Renal pelvis (tissue), 4 donors: ENCODE measurements around the gene TANC1. TPM values are rescaled to one million over a fixed set of nuclear protein-coding genes. Genes with fewer than 3 reads are reported as not detected.

Source experiments
- DNase-seq: peaks from one replicate; pipeline ENCODE4 v3.0.0-alpha.2; 2013
- polyA plus RNA-seq, 3 donors: library from polyadenylated mRNA; unstranded; fragments of 120-200 nt; gene quantifications; one replicate each; pipeline ENCODE4 v1.2.1, GENCODE V29; 2013; ENCODE audit not compliant: insufficient read length in 3 of 3

TANC1 gene
- polyA plus RNA-seq, 3 donors, result 50.7 to 64.4 (median 54.9) TPM

- no peak for DNase-seq
Observed at GRCh38 chr2:159217676-159218075, 249.2 kb downstream of the TANC1 start.

DNA sequence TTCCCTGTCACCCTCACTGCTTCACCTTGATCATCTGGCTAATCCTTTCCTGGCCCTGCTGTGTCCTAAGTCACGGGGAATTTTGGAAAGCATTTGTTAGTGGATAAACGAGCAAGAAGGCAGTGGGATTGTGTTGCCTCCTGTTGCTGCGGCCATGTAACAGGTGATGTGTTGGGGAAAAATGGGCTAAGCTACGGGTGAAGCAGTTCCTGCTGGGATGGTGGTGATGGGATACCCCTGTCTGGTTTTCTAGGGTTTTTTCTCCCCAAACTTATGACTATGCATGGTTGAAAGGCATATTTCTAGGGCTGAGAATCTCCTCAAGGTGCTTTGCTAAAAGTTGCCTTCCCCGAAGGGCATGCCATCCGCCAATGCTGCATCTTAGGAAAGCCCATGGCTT, 249.9 kb downstream of the TANC1 start:
- no peak for DNase-seq

- no peak for DNase-seq
Observed at GRCh38 chr2:159219394-159219998, 251.1 kb downstream of the TANC1 start.

DNA sequence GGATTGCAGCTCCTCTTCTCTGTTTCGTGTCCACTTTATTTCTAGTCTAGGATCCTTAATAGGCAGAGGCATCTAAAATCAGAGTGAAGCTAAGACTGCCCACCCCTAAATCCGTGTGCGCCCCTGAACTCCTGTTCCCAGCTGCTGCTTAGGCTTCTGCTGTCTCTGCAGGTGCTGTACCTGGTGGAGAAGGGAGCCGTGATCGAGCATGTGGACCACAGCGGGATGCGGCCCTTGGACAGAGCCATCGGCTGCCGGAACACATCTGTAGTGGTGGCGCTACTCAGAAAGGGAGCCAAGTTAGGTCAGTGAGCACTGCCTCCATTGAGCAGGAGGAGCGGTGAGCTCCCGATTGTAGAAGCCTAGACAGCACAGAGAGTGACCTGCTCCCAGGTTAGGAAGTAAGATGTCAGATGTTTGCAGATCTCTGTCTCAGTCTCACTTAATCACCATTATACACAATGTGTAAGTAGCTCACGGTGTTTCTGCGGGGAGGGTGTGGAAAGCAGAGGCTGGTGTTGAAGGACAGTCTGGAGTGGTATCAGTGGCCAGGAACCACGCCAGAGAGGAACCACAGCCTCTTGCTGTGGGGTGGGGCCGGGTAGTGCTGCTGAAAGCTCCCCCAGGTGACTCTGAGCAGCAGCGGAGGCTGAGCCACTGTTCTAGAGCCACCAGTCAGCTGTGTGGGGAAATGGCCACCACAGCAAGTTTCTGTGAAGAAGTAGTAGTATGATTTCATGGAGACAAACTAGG, 255.8 kb downstream of the TANC1 start:
- no peak for DNase-seq

DNA sequence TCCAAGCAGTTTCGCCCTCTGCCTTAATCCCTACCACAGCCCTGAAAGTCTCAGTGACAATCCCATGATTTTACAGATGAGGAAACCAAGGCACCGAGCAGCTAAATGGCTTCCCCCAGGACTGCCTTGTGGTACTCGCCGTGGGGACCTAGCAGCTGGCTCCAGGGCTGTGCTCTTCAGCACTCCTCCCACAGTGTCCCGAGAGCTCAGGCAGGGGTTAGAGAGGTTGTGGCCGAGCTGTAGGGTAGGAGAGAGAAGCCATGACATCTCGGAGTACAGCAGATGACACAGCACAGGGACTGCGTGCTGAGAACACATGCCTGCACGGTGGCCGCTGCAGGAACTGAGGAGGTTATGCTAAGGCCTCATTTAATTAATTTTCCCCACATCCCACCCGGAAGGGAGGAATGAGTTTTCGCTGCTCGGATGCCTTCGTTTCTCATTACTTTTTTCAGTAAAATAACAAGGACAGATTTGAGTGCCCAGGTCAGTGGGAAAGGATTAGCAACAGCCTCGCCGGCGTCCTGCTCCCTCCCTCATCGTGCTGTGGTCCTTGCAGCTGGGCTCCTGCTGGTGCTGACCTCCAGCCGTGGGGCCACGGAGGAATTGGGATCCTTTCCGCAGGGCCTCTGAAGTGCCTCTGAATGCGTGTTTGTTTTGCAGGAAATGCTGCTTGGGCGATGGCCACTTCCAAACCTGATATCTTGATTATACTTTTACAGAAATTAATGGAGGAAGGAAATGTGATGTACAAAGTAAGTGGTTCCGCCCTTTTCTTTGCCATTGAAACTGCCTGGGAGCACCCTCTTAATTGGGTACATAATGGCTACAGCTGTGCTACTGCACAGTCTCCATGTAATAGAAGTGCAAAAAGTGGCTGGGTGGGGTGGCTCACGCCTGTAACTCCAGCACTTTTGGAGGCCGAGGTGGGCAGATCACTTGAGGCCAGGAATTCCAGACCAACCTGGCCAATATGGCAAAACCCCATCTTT, 256.9 kb downstream of the TANC1 start:
- peak; percentile 50 for DNase-seq

DNA sequence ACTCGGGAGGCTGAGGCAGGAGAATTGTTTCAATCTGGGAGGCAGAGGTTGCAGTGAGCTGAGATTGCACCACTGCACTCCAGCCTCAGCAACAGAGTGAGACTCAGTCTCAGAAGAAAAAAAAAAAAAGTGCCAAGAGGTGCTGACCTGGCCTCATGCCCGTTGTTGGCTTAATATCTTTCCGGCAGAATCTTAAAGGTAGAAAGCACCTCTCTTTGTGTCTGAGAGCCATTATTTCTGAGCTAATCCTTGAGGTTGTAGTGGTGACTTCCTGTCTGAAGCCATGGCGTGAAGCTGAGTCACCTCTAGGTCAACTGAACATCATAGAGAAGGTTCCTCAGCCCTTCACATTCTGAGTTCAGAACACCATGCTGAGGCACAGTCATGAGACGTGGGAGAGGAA, 257.6 kb downstream of the TANC1 start:
- DNase-seq, result no peak

GRCh38 chr2:159226608-159227385, 258.4 kb downstream of the TANC1 start:
- no peak for DNase-seq

- no peak for DNase-seq
Observed at GRCh38 chr2:159227467-159227866, 259.0 kb downstream of the TANC1 start.

DNA sequence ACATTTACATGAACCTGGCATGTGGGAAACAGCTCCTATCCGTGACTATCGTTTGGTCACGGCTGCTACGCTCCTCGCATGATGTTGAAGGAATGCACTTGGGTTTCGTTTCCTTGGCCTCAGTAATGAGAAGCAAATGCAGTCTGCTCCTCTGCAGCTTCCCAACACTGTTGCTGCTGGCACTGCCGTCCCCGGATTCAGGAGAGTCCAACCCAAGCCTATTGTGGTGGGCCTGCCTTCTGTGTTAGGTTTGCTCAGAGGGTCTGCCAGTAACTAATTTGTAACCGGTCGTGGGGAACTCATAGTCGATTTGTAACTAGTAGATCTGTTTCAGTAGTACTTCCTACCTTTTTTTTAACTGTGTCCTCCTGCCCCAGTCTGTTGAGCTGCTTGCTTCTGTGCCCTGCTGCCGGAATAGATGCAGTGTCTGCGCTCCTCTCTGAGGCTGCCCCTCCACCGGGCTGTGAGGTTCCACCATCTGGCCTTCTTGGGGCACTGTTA, 259.7 kb downstream of the TANC1 start:
- DNase-seq, result no peak

- DNase-seq, result no peak
Observed at GRCh38 chr2:159229476-159230144, 261.2 kb downstream of the TANC1 start.

- no peak for DNase-seq
Observed at GRCh38 chr2:159230145-159230877, 261.9 kb downstream of the TANC1 start.

GRCh38 chr2:159232456-159233170, 264.2 kb downstream of the TANC1 start:
- no peak for DNase-seq

- DNase-seq, result no peak
Observed at GRCh38 chr2:159234868-159235267, 266.4 kb downstream of the TANC1 start.

DNA sequence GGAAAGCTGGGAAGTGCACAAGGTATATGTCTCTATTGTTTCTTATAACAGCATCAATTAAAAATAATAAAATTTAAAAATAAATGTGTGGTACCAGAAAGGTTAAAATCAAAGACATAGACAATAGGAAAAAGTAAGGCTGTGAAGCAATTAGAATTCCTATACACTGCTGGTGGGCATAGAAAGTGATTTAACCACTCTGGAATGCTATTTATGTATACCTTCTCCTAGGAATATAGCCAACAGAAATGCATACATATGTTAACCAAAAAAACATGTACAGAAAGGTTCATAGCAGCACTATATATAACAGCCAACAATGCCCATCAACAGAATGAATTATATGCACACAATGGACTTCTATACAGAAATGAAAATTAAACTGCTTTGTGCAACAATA, 275.1 kb downstream of the TANC1 start:
- no peak for DNase-seq

- DNase-seq, result no peak
Observed at GRCh38 chr2:159246325-159246988, 278.0 kb downstream of the TANC1 start.

GRCh38 chr2:159249990-159250715, 281.7 kb downstream of the TANC1 start:
- DNase-seq, result peak; percentile 85

- no peak for DNase-seq
Observed at GRCh38 chr2:159251296-159252173, 283.1 kb downstream of the TANC1 start.
